G401 (cell line): ENCODE results near the gene RPUSD3. TPM values are rescaled to one million over a fixed set of nuclear protein-coding genes. Genes with fewer than 3 reads are reported as not detected.
"Not testable (repeated sequence)": the region's sequence is repeated elsewhere in the genome, so short reads cannot be mapped to it uniquely, and the experiment has no call there.

Experiments used
- DNase-seq: peaks from one replicate; pipeline ENCODE4 v3.0.0-alpha.2; 2015; ENCODE audit warnings: low spot score
- in situ Hi-C: cut with HindIII; loops from 2 replicates; pipeline ENCODE4 v1.10.0; 2016; ENCODE audit warnings: low sequenced_read_pairs, mixed read lengths
- total RNA-seq: library from RNA; depleted of rRNA; stranded (reverse); fragments of >200 nt; shearing (Covaris generic); gene quantifications from 2 replicates; pipeline ENCODE4 v1.2.3, GENCODE V29; 2014

The RPUSD3 gene
- total RNA-seq, 1 experiment from 2014 or later, result 82.7 TPM

DNA sequence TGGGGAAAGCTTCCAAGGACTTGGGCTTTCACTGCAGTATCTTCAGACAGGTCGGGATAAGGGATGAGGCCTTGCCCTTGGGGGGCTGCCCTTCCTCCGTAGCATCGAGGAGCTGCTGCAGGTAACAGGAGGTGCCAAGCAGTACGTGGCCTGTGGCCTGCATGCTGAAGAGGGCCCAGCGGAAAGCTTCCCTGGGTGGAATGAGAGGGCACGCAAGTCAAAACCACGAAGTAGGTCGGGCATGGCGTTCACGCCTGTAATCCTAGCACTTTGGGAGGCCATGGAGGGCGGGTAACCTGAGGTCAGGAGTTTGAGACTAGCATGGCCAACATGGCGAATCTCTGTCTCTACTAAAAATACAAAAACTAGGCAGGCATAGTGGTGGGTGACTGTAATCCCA is 23.3 kb upstream of the RPUSD3 start:
- in situ Hi-C loops, result no loop called here
- DNase-seq, result no peak

DNA sequence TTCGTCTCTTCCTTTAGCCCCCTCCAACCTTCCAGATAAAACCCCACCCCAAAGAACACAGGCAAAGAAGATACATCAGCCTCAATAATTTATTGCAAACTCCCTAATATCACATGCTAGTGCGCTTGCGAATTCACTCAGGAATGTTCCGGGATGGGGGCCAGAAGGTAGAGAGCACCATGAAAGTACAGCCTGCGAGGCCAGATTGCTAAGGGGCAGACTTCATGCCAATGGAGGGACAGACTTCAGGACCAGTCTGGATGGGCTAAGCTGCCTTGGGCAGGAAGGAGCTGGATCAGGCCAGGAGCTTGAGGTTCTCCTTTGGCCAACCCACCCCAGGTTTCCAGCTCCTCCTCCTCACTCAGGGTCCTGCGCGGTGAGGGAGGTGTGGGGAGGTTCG is 22.8 kb upstream of the RPUSD3 start:
- in situ Hi-C loops, result no loop called here
- DNase-seq, result no peak

DNA sequence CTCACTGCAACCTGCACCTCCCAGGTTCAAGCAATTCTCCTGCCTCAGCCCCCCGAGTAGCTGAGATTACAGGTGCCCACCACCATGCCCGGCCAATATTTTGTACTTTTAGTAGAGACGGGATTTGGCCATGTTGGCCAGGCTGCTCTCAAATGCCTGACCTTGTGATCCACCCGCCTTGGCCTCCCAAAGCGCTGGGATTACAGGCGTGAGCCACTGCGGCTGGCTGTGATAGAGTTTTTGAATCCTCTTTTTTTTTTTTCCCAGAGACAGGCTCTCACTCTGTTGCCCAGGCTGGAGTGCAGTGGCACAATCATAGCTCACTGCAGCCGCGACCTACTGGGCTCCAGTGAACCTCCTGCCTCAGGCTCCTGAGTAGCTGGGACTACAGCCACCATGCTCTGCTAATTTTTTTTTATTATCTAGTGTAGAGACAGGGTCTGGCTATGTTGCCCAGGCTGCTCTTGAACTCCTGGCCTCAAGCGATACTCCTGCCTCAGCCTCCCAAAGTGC is 21.4 kb upstream of the RPUSD3 start:
- in situ Hi-C loops, result not testable (repeated sequence)

DNA sequence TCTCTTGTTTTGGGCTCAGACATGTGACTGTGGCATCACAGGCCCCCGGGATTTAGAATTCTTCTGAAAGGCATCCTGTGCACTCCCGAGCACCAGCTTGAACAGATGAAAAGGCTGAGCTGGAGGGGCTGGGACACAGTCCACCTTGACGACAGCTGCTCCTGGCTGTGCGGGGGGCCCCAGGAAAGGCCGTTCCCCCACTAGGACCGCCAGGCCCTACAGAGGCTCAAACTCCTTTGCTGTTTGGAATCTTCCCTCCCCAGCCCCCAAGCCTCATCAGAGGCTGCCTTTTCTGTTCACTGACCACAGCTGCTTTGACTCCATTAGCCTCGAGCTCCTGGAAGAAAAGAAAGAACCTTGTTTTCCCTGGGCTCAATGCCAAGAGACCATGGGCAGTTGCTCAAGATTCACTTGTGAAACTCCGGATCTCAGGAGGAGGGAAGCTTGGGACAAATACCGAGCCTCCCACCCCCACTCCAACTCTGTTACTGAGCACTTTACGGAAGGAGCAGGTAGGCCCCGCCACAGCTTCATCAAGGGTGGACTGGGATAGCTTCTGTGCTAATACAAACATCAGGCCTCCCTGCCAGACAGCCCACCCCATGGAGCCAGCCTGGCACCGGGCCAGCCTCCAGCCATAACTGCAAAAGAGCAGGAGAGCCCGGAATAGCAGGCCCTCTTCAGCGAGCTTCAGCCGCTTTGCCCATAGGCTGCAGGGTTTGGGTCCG is 20.6 kb upstream of the RPUSD3 start:
- in situ Hi-C loops, result no loop called here
- DNase-seq, result peak; percentile 18

More for the DNA sequence above, 21.4 kb upstream of the RPUSD3 start:
- not testable (repeated sequence) for DNase-seq

DNA sequence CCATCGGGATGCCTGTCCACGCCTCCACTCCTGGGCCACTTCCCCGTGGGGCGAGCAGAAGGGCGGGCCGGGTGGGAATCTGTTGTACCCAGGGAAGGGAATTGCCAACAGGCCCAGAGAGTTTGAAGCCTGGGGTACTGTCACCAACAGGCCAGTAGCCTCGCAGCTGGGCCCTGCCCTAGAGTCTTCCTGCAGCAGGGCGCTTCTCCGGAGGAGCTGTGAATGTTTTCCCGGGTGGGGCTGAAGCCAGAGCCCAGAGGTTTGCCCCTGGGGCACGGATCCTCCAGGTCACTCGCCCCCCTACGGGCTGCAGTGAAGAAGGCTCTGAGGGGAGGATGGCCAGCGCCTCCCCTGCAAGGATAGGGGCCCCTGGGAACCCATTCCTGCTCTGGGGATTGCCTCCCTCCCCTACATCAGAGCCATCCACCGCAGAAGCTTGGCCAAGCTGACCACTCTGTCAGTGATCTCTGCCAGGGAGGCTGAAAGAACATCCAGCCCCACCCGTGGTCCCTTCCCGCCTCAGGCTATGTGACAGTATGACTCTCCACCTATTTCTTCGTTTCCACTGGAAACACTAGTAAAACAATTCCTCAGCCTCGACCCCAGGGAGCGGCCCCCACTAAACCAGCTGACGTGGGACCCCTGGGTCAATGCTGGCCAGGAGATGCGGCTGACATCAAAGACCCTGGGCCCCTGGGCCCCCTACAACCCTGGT is 19.4 kb upstream of the RPUSD3 start:
- no peak for DNase-seq
- in situ Hi-C loops, result no loop called here

DNA sequence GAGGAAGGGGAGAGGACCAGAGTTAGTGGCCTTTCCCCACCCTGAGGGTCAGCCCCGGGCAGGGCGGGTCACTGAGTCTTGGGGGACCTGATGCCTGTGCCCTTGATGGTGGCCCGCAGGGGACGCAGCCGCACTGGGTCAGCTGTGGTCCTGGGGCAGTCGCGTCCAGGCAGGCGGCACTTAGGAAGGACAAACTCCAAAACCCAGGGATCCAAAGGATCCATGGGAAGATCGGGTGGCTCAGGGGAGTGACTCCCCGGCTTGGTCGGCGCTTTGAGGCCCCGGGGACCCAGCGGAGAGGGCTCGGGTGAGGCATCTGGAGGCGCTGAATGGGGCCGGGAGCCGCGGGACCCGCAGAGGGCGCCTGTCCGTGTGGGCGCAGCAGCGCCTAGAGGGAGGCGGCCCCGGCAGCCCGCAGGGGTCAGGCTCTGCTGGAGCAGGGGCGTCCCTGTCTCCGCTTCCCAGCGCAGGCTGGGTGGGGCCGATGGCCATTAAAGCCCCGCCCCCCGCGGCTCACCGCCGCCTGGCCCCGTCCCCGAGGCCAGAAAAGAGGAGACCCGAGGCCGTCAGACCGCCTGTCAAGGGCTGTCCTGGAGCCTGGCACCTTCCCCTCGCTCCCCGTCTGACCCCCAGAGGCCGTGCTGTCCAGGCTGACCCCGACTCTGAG is 18.7 kb upstream of the RPUSD3 start:
- in situ Hi-C loops, result no loop called here
- no peak for DNase-seq

DNA sequence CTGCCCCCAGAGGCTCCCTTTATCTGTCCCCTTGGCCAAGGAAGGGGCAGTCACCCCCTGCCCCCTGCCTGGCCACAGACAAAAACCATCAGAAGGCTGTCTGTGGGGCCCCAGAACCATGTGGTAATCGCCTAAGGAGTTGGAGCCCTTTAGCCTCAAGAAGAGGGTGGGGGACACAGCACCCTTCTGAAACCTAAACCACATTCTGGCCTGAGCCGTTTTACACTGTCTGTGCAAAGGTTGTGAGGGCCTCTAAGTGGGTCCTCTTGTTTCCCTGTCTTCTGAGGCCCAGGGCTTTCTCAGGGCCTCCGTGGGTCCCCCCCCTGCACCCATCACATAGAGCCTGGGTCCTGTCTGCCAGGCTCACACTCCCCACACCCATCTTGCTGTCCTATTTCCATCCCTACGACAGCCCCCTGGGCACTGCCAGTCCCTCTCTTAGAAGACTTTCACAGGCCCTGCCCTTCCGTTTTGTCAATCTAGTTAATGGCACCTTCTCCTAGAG is 17.9 kb upstream of the RPUSD3 start:
- DNase-seq, result no peak
- in situ Hi-C loops, result no loop called here

DNA sequence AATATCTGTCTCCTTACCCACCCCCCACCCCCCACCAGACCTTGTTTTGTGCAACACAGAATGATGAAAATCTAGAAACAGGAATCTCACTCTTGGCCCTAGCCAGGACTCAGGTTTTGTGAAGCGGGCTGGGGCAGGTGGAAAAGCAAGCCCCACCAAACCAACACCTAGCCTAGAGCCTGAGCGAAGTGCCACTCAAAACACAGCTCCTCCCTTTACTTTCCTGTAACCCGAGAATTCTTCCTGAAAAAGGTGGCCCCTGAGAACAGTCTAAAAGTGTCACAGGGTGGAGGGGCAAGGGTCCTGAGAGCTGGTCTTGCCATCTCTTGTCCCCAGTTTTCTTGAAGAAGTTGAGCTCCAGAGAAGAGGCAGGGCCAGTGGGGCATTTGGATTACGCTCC is 17.4 kb upstream of the RPUSD3 start:
- DNase-seq, result no peak
- in situ Hi-C loops, result no loop called here

DNA sequence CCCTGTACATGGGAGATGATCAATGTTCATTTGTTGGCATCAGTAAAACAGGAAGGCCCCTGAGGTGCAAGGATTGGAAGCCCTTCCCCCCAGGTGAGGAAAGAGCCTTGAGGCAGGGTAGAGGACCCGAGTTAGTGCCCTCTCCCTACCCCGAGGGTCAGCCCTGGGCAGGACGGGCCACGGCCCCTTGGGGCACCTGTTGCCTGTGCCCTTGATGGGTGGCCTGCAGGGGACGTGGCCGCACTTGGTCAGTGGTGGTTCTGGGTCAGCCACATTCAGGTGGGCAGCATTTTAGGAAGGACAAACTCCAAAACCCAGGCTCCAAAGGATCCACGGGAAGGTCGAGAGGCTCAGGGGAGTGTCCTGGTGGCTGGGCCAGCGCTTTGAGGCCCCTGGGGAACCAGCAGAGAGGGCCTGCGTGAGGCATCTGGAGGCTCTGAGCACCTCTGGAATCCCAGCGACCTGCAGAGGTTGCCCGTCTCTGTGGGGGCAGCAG is 15.8 kb upstream of the RPUSD3 start:
- in situ Hi-C loops, result no loop called here
- DNase-seq, result no peak

DNA sequence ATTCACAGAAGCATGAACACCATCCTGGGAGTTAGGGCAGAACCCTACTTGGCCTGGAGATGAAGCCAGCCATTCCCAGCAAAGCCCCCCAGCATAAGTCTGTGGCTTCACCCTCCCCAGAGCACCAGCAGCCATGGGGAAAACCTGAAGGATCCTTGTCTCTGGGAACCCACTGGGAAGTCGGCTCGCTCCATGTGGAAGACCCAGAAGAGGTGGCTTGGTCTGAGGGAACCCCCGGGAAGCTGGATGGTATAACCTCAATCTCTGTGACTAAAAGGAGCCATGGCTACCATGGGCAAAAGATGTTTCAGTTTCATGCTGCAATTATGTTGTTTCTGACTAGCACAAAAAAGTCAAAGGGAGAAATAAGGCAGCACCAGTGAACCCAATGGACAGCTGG is 11.8 kb upstream of the RPUSD3 start:
- DNase-seq, result no peak
- in situ Hi-C loops, result no loop called here

DNA sequence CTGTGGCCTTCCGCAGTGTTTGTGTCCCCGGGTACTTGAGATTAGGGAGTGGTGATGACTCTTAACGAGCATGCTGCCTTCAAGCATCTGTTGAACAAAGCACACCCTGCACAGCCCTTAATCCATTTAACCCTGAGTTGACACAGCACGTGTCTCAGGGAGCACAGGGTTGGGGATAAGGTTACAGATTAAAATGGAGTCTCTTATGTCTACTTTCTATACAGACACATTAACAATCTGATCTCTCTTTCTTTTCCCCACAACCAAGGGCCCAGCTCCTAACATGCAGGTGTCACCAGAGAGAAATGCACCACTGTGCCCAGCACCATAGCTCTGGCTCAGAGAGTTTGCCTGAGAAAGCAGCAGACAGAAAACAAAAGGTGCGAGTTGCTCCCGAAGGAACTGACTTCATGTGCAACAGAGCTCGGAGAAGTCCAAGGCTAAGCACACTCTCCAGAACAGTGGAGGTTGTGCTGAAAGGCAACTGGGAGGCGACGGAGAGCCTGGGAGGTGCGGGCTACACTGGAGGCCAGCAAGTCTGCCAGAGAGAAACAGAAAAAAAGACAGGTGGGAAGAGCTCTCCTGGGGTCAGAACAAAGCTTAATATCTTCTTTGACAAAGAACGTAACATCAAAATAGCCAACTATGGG is 10.6 kb upstream of the RPUSD3 start:
- in situ Hi-C loops, DNase-seq: not testable (repeated sequence)

DNA sequence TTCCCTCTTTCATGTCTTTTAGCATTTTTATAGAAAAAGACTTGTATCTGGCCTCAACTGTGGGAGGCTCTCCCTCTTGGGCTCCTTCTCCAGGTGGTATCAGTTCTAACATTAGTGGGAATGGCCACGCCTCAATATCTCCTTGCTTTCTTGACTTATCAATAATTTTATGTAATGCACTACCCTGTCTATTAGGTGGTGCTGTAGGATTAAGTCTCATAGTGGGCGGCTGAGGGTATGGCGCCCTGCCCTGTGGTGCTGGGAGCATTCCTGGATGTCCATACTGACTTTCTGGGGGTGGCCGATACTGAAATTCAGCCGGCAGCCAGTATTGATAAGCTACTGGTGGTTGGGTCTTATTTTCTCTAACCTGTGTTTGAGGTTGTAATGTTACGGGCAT is 8.7 kb upstream of the RPUSD3 start:
- DNase-seq, result no peak
- in situ Hi-C loops, result no loop called here

DNA sequence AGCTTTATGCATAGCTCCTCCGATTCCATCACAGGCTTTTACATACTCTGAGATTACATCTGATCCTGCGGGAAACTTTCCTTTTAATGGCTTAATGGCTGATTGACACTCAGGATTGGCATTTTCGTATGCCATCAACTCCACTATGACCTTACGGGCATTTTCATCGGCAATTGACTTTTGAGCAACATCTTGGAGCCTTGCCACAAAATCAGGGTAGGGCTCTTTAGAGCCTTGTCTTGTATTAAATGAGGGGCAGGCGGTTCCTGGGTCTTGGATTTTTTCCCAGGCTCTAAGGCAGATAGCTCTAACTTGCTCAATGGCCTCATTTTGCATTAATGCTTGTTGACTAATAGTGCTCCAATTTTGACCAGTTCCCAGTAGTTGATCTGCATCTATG is 8.1 kb upstream of the RPUSD3 start:
- DNase-seq, in situ Hi-C loops: not testable (repeated sequence)

DNA sequence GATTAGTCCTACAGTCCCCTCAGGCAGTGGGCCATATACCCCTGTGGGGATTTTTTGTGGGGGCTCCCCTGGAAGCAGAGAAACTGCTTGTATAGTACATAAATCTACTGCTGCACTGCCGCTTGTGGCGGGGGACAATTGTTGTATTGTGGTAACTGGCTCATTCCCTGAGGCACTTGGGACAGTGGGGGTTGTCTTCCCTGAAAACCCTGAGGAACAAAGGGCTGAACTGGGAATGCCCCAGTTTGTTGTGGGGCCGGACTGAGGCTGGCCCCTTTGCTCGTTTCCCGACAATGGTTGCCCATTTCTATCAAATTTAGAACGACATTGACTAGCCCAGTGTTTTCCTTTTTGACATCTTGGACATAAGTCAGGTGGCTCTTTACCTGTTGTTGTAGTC is 7.6 kb upstream of the RPUSD3 start:
- DNase-seq, in situ Hi-C loops: not testable (repeated sequence)

DNA sequence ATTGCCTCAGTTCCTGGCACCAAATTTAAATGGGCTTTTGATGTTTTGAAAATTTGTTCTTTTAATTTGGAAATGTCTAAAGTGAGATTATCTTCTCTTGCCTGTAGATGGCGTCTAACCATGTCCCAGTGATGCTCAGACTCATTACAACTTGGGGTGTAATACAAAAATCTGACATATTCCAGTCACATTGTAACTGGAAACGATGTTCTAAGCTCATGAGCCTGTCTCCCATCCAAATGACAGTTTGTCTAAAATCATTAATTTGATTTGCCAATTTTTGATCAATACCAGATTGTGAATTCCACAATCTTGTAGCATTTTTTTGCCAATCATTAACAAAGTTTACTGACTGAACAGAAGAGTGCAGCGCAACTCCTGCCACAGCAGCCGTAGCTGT is 5.1 kb upstream of the RPUSD3 start:
- peak; percentile 50 for DNase-seq
- in situ Hi-C loops, result not testable (repeated sequence)

DNA sequence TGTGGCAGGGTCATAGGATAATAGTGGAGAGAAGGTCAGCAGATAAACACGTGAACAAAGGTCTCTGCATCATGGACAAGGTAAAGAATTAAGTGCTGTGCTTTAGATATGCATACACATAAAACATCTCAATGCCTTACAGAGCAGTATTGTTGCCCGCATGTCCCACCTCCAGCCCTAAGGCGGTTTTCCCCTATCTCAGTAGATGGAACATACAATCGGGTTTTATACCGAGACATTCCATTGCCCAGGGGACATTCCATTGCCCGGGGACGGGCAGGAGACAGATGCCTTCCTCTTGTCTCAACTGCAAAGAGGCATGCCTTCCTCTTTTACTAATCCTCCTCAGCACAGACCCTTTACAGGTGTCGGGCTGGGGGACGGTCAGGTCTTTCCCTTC is 4.1 kb upstream of the RPUSD3 start:
- DNase-seq, in situ Hi-C loops: not testable (repeated sequence)

DNA sequence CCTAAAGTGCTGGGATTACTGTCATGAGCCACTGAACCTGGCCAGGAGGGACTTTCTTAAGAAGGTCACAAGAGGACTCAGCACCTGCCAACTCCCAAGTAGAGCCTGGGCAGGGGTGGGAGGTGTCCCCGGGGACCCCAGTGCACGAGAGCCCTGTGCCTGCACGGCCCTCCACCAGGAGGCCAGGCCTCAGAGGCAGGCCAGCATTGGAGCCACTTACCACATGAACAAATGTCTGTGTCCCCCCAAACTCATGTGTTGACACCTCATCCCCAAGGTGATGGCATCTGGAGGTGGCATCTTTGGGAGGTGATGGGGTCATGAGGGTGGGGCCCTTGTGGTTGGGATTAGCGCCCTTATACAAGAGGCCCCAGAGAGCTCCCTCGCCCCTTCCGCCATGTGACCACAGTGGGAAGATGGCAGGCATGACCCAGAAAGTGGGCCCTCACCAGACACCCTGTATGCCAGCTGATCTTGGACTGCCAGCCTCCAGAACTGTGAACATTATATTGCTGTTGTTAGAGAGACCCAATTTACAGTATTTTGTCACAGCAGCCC is 3.2 kb upstream of the RPUSD3 start:
- no peak for DNase-seq
- in situ Hi-C loops, result no loop called here

DNA sequence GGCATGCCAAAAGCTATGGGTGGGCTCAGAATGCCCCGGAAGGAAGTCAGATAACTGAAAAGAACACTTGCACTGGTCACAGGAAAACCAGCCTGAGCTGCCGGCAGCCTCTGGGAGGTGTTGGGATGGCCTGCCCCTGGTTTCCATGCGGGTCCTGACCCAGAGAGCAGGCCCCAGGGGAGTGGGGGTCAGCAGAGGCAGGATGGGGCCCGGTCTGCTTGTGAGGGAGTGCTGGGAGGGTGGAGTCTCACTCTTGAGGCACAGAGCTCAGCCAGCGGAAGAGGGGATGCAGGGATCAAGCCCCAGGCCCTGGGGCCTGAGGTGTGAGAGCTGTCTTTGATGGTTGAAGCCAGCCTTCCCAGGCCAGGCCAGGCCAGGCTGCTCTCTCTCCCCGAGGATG is 2.4 kb upstream of the RPUSD3 start:
- no peak for DNase-seq
- in situ Hi-C loops, result no loop called here

DNA sequence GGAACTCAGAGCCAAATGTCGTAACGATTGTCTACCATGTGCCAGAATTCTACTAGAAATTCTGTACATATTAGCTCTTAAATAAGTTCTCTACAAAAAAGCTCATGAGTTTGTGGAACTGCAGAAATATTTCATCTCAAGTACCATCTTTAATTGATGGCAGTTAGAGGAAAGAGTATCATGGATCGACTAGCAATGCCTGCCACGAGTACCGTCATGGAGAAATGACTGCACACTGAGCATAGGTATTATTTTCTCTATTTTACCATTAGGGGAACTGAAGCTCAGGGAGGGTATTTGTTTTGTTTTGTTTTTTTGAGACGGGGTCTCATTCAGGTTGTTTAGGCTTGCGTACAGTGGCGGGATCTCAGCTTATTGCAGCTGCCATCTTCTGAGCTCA is 2.8 kb downstream of the RPUSD3 start:
- no peak for DNase-seq
- in situ Hi-C loops, result no loop called here
